H1 (cell line): ENCODE measurements around the gene SMIM5. TPM values are rescaled to one million over a fixed set of nuclear protein-coding genes. Genes with fewer than 3 reads are reported as not detected.

Source experiments
- CHD2 ChIP-seq: IDR thresholded peaks from 2 replicates; pipeline ENCODE4 v1.6.1; 2012; ENCODE audit warnings: low read length, improper control_type of control experiment
- CREB1 ChIP-seq: IDR thresholded peaks from 2 replicates; pipeline ENCODE4 v1.6.1; 2012; ENCODE audit warnings: inconsistent platforms
- CTBP2 ChIP-seq: IDR thresholded peaks from 2 replicates; pipeline ENCODE4 v1.7.0; 2011; ENCODE audit warnings: borderline replicate concordance, mild to moderate bottlenecking, moderate library complexity, mixed read lengths, low read length; ENCODE audit not compliant: insufficient read depth, insufficient read length
- GABPA ChIP-seq: IDR thresholded peaks from 2 replicates; pipeline ENCODE4 v1.6.1; 2011; ENCODE audit warnings: mild to moderate bottlenecking, low read length, moderate library complexity, borderline replicate concordance; ENCODE audit not compliant: insufficient read depth
- JUN ChIP-seq: IDR thresholded peaks from 2 replicates; pipeline ENCODE4 v1.6.1; 2011; ENCODE audit warnings: low read depth, mild to moderate bottlenecking, improper control_type of control experiment, low read length
- NANOG ChIP-seq: IDR thresholded peaks from 2 replicates; pipeline ENCODE4 v1.6.1; 2011; ENCODE audit warnings: low read length, low read depth, mild to moderate bottlenecking, inconsistent platforms; ENCODE audit not compliant: insufficient read depth, poor library complexity, severe bottlenecking
- NRF1 ChIP-seq: IDR thresholded peaks from 2 replicates; pipeline ENCODE4 v1.6.1; 2011; ENCODE audit warnings: mild to moderate bottlenecking, low read depth, low read length, improper control_type of control experiment
- POLR2AphosphoS5 ChIP-seq: IDR thresholded peaks from 2 replicates; pipeline ENCODE4 v1.6.1; 2011; ENCODE audit warnings: low read depth, low read length
- POU5F1 ChIP-seq: IDR thresholded peaks from 2 replicates; pipeline ENCODE4 v1.6.1; 2011; ENCODE audit warnings: low read depth, mild to moderate bottlenecking, low read length, moderate library complexity
- RBBP5 ChIP-seq: IDR thresholded peaks from 2 replicates; pipeline ENCODE4 v1.7.1; 2012; ENCODE audit warnings: low read depth, mild to moderate bottlenecking, inconsistent platforms, low read length, moderate library complexity, borderline replicate concordance
- SAP30 ChIP-seq: fragments of 300-600 bp; sonication (generic); IDR thresholded peaks from 2 replicates; pipeline ENCODE4 v1.7.1; 2012; ENCODE audit warnings: low read length, moderate library complexity, mild to moderate bottlenecking, inconsistent platforms; ENCODE audit not compliant: insufficient read depth, insufficient replicate concordance
- SIN3A ChIP-seq, 2 experiments: IDR thresholded peaks in 1 of 2; conservative IDR thresholded peaks in 1 of 2; 2 replicates each; pipeline ENCODE4 v1.6.1; 2011 to 2012; ENCODE audit warnings: low read length in 2 of 2, improper control_type of control experiment in 1 of 2, low read depth in 1 of 2, mild to moderate bottlenecking in 1 of 2
- SIRT6 ChIP-seq: IDR thresholded peaks from one replicate; pipeline ENCODE4 v1.7.1; 2012; ENCODE audit warnings: low read length, inconsistent platforms
- SP1 ChIP-seq: IDR thresholded peaks from 2 replicates; pipeline ENCODE4 v1.6.1; 2011; ENCODE audit warnings: low read depth, low read length
- SP4 ChIP-seq: IDR thresholded peaks from 2 replicates; pipeline ENCODE4 v1.6.1; 2012; ENCODE audit warnings: low read length, inconsistent platforms
- SRF ChIP-seq: IDR thresholded peaks from 2 replicates; pipeline ENCODE4 v1.6.1; 2011; ENCODE audit warnings: mild to moderate bottlenecking, low read depth, low read length, moderate library complexity
- SUZ12 ChIP-seq: fragments of 200-600 bp; sonication (generic); IDR thresholded peaks from 2 replicates; pipeline ENCODE4 v1.6.1; 2012; ENCODE audit warnings: mild to moderate bottlenecking, inconsistent platforms, low read length, moderate library complexity, mixed read lengths
- TAF7 ChIP-seq: optimal IDR thresholded peaks from 2 replicates; pipeline ENCODE3; 2011; ENCODE audit warnings: low read depth, mild to moderate bottlenecking, inconsistent platforms, low read length, moderate library complexity, borderline replicate concordance
- YY1 ChIP-seq: IDR thresholded peaks from 2 replicates; pipeline ENCODE4 v1.6.1; 2011; ENCODE audit warnings: low read depth, mild to moderate bottlenecking, low read length
- polyA plus RNA-seq, 7 experiments: library from polyadenylated mRNA; depleted of rRNA in 3 of 7; stranded (reverse) in 5 of 7; unstranded in 2 of 7; fragments of >200 nt in 5 of 7; fragments of 200-250 nt in 2 of 7; gene quantifications; 1 replicate in 5 of 7; 2 replicates in 1 of 7; 4 replicates in 1 of 7; pipeline versions ENCODE4 v1.2.1 to v1.2.3, GENCODE V29; 2011 to 2013; ENCODE audit warnings: missing spikeins in 2 of 7, mixed read lengths in 2 of 7
- total RNA-seq: library from RNA; stranded (reverse); fragmentation: NEBNext Ultra II Directional; extraction: Animal tissue kit (Norgen Biotek cat#: 25700); gene quantifications from 2 replicates; pipeline ENCODE4 v1.2.1, GENCODE V29; 2021
- TF ChIP-seq, protein P1 (sequence below): IDR thresholded peaks from 2 replicates; pipeline ENCODE4 v1.6.1; 2011; ENCODE audit warnings: low read depth, mild to moderate bottlenecking, low read length; ENCODE audit not compliant: insufficient read depth
- TF ChIP-seq, protein P2 (sequence below), 3 experiments: IDR thresholded peaks; 1 replicate in 2 of 3; 2 replicates in 1 of 3; pipeline versions ENCODE4 v1.5.1 to v1.6.1; 2011; ENCODE audit warnings: low read length in 3 of 3, mild to moderate bottlenecking in 3 of 3, inconsistent platforms in 2 of 3, low read depth in 1 of 3, moderate library complexity in 1 of 3; ENCODE audit not compliant: insufficient read depth in 1 of 3; ENCODE audit errors: control extremely low read depth in 1 of 3

The SMIM5 gene
- total and polyA plus RNA-seq, 2 of the 8 experiments (the other 6 are each of a cell fraction or from before 2014, with no cell fraction given): not detected

DNA sequence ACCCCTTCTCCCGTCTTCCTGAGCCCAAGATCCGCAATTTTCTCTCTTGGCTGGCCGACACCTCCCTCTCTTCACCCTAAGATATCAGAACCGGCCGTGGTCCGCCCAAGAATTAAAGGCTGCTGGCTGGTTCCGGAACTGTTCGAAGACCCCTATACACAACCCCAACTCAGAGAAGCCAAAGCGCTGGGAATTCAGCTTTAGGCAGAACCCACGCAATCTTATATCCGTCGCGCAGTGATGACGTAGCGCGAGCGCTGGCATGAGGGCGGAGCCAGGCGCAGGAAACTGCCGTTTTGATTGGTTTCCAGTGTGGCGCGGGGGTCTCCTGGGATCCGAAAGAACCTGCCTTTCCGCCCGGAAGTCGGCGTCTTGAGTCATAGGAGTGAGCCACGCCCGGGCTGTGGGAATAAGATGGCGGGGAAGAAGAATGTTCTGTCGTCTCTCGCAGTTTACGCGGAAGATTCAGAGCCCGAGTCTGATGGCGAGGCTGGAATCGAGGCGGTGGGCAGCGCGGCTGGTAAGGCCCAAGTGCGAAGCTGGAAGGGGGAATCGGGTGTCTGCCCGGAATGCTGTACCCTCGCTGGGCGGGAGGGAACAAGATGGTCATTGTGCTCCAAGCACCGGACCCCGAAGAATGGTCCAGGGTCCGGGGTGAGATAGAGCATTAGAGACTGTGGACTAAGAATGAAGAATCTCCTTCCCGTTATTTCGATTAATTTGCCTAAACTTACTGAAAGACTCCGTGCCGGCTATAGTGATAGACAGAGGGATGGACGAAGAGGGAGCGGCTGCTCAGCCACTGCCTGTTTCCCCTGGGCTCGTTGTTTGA is 33.9 kb downstream of the SMIM5 start, which contains the start of the genes RECQL5 and SAP30BP (continued):
- no peak for TF ChIP-seq POU5F1
- no peak for TF ChIP-seq SUZ12
- TF ChIP-seq POLR2AphosphoS5: peak; percentile 82
- TF ChIP-seq NRF1: no peak
- TF ChIP-seq, protein P1, sequence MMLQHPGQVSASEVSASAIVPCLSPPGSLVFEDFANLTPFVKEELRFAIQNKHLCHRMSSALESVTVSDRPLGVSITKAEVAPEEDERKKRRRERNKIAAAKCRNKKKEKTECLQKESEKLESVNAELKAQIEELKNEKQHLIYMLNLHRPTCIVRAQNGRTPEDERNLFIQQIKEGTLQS: peak; percentile 59; the same call in 1 of the 2 replicates
- peak; percentile 66 to 73; a peak in 3 of 4 replicates for TF ChIP-seq SIN3A (conservative IDR thresholded peaks at IDR 0.05 in 1 of 2, IDR thresholded peaks at IDR 0.05 in 1 of 2; ENCODE audit: low read depth in 1 of 2, low read length in 2 of 2)
- 0 out of 2 replicates have a peak, but pooled peaks have one; percentile 48 for TF ChIP-seq SRF
- TF ChIP-seq SIRT6: no peak
- TF ChIP-seq GABPA: peak; percentile 73; the same call in 1 of the 2 replicates
- TF ChIP-seq SP1: peak; percentile 86
- no peak for TF ChIP-seq NANOG
- TF ChIP-seq CTBP2: no peak
- peak; percentile 85 for TF ChIP-seq RBBP5
- peak; percentile 51 for TF ChIP-seq SAP30
- peak; percentile 82; the same call in 1 of the 2 replicates for TF ChIP-seq SP4
- no peak for TF ChIP-seq JUN
- TF ChIP-seq CHD2: no peak
- TF ChIP-seq, protein P2, sequence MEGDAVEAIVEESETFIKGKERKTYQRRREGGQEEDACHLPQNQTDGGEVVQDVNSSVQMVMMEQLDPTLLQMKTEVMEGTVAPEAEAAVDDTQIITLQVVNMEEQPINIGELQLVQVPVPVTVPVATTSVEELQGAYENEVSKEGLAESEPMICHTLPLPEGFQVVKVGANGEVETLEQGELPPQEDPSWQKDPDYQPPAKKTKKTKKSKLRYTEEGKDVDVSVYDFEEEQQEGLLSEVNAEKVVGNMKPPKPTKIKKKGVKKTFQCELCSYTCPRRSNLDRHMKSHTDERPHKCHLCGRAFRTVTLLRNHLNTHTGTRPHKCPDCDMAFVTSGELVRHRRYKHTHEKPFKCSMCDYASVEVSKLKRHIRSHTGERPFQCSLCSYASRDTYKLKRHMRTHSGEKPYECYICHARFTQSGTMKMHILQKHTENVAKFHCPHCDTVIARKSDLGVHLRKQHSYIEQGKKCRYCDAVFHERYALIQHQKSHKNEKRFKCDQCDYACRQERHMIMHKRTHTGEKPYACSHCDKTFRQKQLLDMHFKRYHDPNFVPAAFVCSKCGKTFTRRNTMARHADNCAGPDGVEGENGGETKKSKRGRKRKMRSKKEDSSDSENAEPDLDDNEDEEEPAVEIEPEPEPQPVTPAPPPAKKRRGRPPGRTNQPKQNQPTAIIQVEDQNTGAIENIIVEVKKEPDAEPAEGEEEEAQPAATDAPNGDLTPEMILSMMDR (IDR thresholded peaks at IDR 0.05; ENCODE audit: control extremely low read depth in 1 of 3, insufficient read depth in 1 of 3, low read depth in 1 of 3, low read length in 3 of 3): no peak
- TF ChIP-seq YY1: peak; percentile 96
- peak; percentile 37 for TF ChIP-seq TAF7
- peak; percentile 98 for TF ChIP-seq CREB1
